Fibroblast of lung (primary cell): ENCODE measurements around the gene TSEN2. TPM values are rescaled to one million over a fixed set of nuclear protein-coding genes. Genes with fewer than 3 reads are reported as not detected.
A peak's percentile ranks its signal among the peaks of the same experiment; 100 is the strongest.

ENCODE experiments used
- DNase-seq, 2 donors: peaks; one replicate each; pipeline versions ENCODE4 v3.0.0 to v3.0.0-alpha.2; 2010; ENCODE audit warnings: low read depth in 2 of 2
- H2AFZ ChIP-seq: 2 replicates; pipeline ENCODE4 v1.5.1; 2012; ENCODE audit warnings: low read length, control low read depth, inconsistent platforms
- H3K27ac ChIP-seq: 2 replicates; pipeline ENCODE4 v1.5.1; 2011; ENCODE audit warnings: low read length, control low read depth; ENCODE audit not compliant: insufficient read depth
- H3K27me3 ChIP-seq: 2 replicates; pipeline ENCODE4 v1.5.1; 2011; ENCODE audit warnings: mild to moderate bottlenecking, low read length; ENCODE audit not compliant: control insufficient read depth, insufficient read depth
- H3K36me3 ChIP-seq: 2 replicates; pipeline ENCODE4 v1.5.1; 2011; ENCODE audit warnings: low read length; ENCODE audit not compliant: control insufficient read depth, insufficient read depth
- H3K4me1 ChIP-seq: 2 replicates; pipeline ENCODE4 v1.5.1; 2011; ENCODE audit warnings: low read length; ENCODE audit not compliant: control insufficient read depth, insufficient read depth; ENCODE audit errors: extremely low read depth
- H3K4me2 ChIP-seq: 2 replicates; pipeline ENCODE4 v1.5.1; 2011; ENCODE audit warnings: low read length, control low read depth; ENCODE audit not compliant: insufficient read depth; ENCODE audit errors: extremely low read depth
- H3K4me3 ChIP-seq, 4 experiments: fragments of 200-600 bp in 1 of 4; sonication (generic) in 1 of 4; replicated peaks in 1 of 4; 2 replicates each; pipeline ENCODE4 v1.5.1; 2011 to 2016; ENCODE audit warnings: low read length in 4 of 4, low read depth in 3 of 4, mild to moderate bottlenecking in 3 of 4, control low read depth in 2 of 4, inconsistent platforms in 1 of 4, mixed read lengths in 1 of 4; ENCODE audit not compliant: insufficient read depth in 1 of 4; ENCODE audit errors: control extremely low read depth in 1 of 4
- H3K79me2 ChIP-seq: 2 replicates; pipeline ENCODE4 v1.5.1; 2012; ENCODE audit warnings: mild to moderate bottlenecking, low read length, inconsistent platforms; ENCODE audit not compliant: control insufficient read depth, insufficient read depth
- H3K9ac ChIP-seq: 2 replicates; pipeline ENCODE4 v1.5.1; 2011; ENCODE audit warnings: mild to moderate bottlenecking, low read length, control low read depth; ENCODE audit not compliant: insufficient read depth
- H3K9me3 ChIP-seq: 2 replicates; pipeline ENCODE4 v1.5.1; 2012; ENCODE audit warnings: low read depth, low read length; ENCODE audit not compliant: control insufficient read depth, insufficient read depth
- H4K20me1 ChIP-seq: 2 replicates; pipeline ENCODE4 v1.5.1; 2011; ENCODE audit warnings: low read length; ENCODE audit not compliant: control insufficient read depth, insufficient read depth; ENCODE audit errors: extremely low read depth
- EZH2 ChIP-seq: IDR thresholded peaks from 2 replicates; pipeline ENCODE4 v1.5.1; 2012; ENCODE audit warnings: low read length, control low read depth, mild to moderate bottlenecking; ENCODE audit errors: missing control alignments
- polyA plus RNA-seq, 2 donors: library from polyadenylated mRNA; depleted of rRNA in 1 of 2; stranded (reverse) in 1 of 2; unstranded in 1 of 2; fragments of >200 nt; gene quantifications; 2 replicates each; pipeline ENCODE4 v1.2.1, GENCODE V29; 2011 to 2012; ENCODE audit warnings: missing spikeins in 1 of 2
- total RNA-seq: library from RNA; depleted of rRNA; stranded (reverse); fragments of >200 nt; gene quantifications from 2 replicates; pipeline ENCODE4 v1.2.1, GENCODE V29; 2014
- TF ChIP-seq, protein P1 (sequence below), 2 donors: IDR thresholded peaks in 1 of 2; conservative IDR thresholded peaks in 1 of 2; 1 replicate in 1 of 2; 2 replicates in 1 of 2; pipeline ENCODE4 v1.5.1; 2011 to 2012; ENCODE audit warnings: low read length in 2 of 2, control low read depth in 1 of 2, inconsistent platforms in 1 of 2, low read depth in 1 of 2, mild to moderate bottlenecking in 1 of 2

Gene TSEN2
- total and polyA plus RNA-seq, 2 donors (not counting 1 experiment from before 2014, with no cell fraction given) = 9.8 to 14.4 TPM

DNA sequence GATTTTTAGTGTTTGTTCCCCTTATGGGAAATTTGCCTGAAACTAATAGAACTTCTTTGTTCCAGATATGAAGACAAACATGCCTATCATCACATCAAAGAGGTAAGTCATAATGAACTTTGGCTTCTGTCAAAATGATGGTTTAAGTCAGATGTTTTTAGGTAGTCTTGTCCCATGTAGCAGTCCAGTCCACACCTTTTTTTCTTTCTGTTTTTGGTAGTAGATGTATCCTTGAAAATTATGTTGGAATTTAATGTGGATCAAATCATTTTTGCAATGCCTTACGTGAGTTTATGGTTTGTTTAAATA is 12.1 kb downstream of the TSEN2 start:
- no peaks in the 10 kb centered on the region for H3K27me3 ChIP-seq
- no peaks in the 10 kb centered on the region for H4K20me1 ChIP-seq
- no peak overlapping the region for H3K9ac ChIP-seq
- no peak for DNase-seq
- H3K79me2 ChIP-seq = no peaks in the 10 kb centered on the region
- no peaks in the 10 kb centered on the region for H3K4me1 ChIP-seq
- H3K9me3 ChIP-seq = no peaks in the 10 kb centered on the region
- no peak overlapping the region for H3K27ac ChIP-seq
- H3K4me2 ChIP-seq = no peak overlapping the region
- TF ChIP-seq, protein P1, sequence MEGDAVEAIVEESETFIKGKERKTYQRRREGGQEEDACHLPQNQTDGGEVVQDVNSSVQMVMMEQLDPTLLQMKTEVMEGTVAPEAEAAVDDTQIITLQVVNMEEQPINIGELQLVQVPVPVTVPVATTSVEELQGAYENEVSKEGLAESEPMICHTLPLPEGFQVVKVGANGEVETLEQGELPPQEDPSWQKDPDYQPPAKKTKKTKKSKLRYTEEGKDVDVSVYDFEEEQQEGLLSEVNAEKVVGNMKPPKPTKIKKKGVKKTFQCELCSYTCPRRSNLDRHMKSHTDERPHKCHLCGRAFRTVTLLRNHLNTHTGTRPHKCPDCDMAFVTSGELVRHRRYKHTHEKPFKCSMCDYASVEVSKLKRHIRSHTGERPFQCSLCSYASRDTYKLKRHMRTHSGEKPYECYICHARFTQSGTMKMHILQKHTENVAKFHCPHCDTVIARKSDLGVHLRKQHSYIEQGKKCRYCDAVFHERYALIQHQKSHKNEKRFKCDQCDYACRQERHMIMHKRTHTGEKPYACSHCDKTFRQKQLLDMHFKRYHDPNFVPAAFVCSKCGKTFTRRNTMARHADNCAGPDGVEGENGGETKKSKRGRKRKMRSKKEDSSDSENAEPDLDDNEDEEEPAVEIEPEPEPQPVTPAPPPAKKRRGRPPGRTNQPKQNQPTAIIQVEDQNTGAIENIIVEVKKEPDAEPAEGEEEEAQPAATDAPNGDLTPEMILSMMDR (conservative IDR thresholded peaks at IDR 0.05 in 1 of 2, IDR thresholded peaks at IDR 0.05 in 1 of 2; ENCODE audit: low read depth in 1 of 2, low read length in 2 of 2) = no peak
- no peak for TF ChIP-seq EZH2
- H3K4me3 ChIP-seq = no peak overlapping the region
- H2AFZ ChIP-seq = no peak overlapping the region
- H3K36me3 ChIP-seq = peaks cover 8% of the 10 kb centered on the region

DNA sequence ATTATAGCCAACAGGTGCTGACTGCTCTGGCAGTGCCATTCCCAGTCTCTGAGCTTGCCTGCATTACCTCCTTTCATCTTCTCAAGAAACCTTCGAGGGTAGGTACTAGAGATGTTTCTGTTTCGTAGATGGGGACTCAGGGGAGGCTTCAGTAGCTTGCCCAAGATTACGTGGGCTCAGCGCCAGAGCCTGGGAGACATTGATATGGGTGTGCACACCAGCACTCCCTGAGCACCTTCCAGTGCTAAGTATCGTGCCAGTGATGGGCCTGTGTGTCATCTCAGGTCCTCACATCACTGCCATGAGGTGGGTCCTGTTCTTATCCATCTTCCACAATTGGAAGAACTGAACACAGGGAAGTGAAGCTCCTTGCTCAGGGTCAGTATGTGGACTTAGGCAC is 15.2 kb downstream of the TSEN2 start:
- H4K20me1 ChIP-seq = no peaks in the 10 kb centered on the region
- H3K79me2 ChIP-seq = no peaks in the 10 kb centered on the region
- no peak for DNase-seq
- H2AFZ ChIP-seq = no peak overlapping the region
- no peaks in the 10 kb centered on the region for H3K9me3 ChIP-seq
- no peak for TF ChIP-seq EZH2
- TF ChIP-seq, protein P1 (conservative IDR thresholded peaks at IDR 0.05 in 1 of 2, IDR thresholded peaks at IDR 0.05 in 1 of 2; ENCODE audit: low read depth in 1 of 2, low read length in 2 of 2) = no peak
- H3K27me3 ChIP-seq = no peaks in the 10 kb centered on the region
- no peak overlapping the region for H3K9ac ChIP-seq
- peaks cover 8% of the 10 kb centered on the region for H3K36me3 ChIP-seq
- no peaks in the 10 kb centered on the region for H3K4me1 ChIP-seq
- H3K27ac ChIP-seq = no peak overlapping the region
- H3K4me2 ChIP-seq = no peak overlapping the region
- no peak overlapping the region for H3K4me3 ChIP-seq

DNA sequence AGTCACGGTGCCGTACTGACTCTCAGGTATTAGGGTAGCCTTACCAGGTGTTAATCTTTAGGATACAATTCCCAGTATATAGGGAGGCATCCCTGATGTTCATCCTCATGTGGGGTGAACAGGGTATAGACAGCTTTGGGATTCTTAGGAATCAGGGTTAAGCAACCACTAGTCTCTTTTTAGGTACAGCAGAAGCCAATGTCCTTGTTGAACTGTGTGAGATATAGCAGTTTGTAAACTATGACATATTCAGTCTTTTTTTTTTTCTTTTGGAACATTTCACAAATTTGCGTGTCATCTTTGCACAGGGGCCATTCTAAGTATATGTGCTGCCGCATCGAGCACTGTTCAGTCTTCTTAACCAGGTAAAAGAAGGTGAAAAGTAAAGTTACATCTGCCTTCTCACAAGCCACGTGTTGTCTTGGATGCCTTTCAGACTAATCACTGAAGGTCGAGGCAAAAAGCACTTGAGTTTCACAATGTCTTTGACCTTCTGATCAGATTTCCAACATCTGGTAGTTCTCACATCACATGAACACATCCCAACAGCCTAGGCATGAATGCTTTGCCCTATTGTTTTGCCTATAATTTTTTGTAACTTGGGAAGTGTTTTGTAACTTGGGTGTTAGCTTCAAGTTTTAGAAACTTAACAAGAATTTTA is 17.2 kb downstream of the TSEN2 start:
- H3K36me3 ChIP-seq = peaks cover 6% of the 10 kb centered on the region
- H3K9me3 ChIP-seq = no peaks in the 10 kb centered on the region
- peak; percentile 11 to 94 for DNase-seq
- no peaks in the 10 kb centered on the region for H4K20me1 ChIP-seq
- H3K9ac ChIP-seq = no peak overlapping the region
- H3K27ac ChIP-seq = peak overlapping the region; percentile 16
- no peak overlapping the region for H3K4me3 ChIP-seq
- no peaks in the 10 kb centered on the region for H3K4me1 ChIP-seq
- H3K4me2 ChIP-seq = no peak overlapping the region
- H2AFZ ChIP-seq = no peak overlapping the region
- no peak for TF ChIP-seq EZH2
- no peaks in the 10 kb centered on the region for H3K79me2 ChIP-seq
- no peaks in the 10 kb centered on the region for H3K27me3 ChIP-seq
